ENCODE measurements around the gene BAZ1B. TPM values are rescaled to one million over a fixed set of nuclear protein-coding genes. Genes with fewer than 3 reads are reported as not detected.
"Not testable (repeated sequence)": the region's sequence is repeated elsewhere in the genome, so short reads cannot be mapped to it uniquely, and the experiment has no call there.

BAZ1B gene
- total RNA-seq, 1 donor from 2014 or later, result 57.8 TPM

GRCh38 chr7:73538510-73538909, 16.4 kb upstream of the BAZ1B start:
- DNase-seq (ENCODE audit: low spot score), result not testable (repeated sequence)

- no peak for DNase-seq (ENCODE audit: low spot score)
Measured at GRCh38 chr7:73537051-73537450, 15.0 kb upstream of the BAZ1B start.

- DNase-seq (ENCODE audit: low spot score), result peak; percentile 14
Measured at GRCh38 chr7:73536479-73536878, 14.4 kb upstream of the BAZ1B start.

- not testable (repeated sequence) for DNase-seq (ENCODE audit: low spot score)
Measured at GRCh38 chr7:73535918-73536317, 13.8 kb upstream of the BAZ1B start.

- DNase-seq (ENCODE audit: low spot score), result no peak
Measured at GRCh38 chr7:73533742-73534141, 11.6 kb upstream of the BAZ1B start.

- DNase-seq (ENCODE audit: low spot score), result no peak
Measured at GRCh38 chr7:73532224-73532623, 10.1 kb upstream of the BAZ1B start.

- no peak for DNase-seq (ENCODE audit: low spot score)
Measured at GRCh38 chr7:73530800-73531199, 8.7 kb upstream of the BAZ1B start.

GRCh38 chr7:73526896-73527821, 5.1 kb upstream of the BAZ1B start:
- DNase-seq (ENCODE audit: low spot score), result no peak

GRCh38 chr7:73526158-73526494, 4.0 kb upstream of the BAZ1B start:
- DNase-seq (ENCODE audit: low spot score), result not testable (repeated sequence)

GRCh38 chr7:73521636-73522104, 423 bp downstream of the BAZ1B start:
- DNase-seq (ENCODE audit: low spot score), result no peak

GRCh38 chr7:73520673-73521635, 1.1 kb downstream of the BAZ1B start:
- peak; percentile 23 for DNase-seq (ENCODE audit: low spot score)

GRCh38 chr7:73519867-73520672, 2.0 kb downstream of the BAZ1B start:
- no peak for DNase-seq (ENCODE audit: low spot score)

- no peak for DNase-seq (ENCODE audit: low spot score)
Measured at GRCh38 chr7:73518470-73518869, 3.6 kb downstream of the BAZ1B start.

- no peak for DNase-seq (ENCODE audit: low spot score)
Measured at GRCh38 chr7:73517241-73517995, 4.7 kb downstream of the BAZ1B start.

GRCh38 chr7:73515178-73515577, 6.9 kb downstream of the BAZ1B start:
- no peak for DNase-seq (ENCODE audit: low spot score)

- DNase-seq (ENCODE audit: low spot score), result no peak
Measured at GRCh38 chr7:73512018-73512780, 9.9 kb downstream of the BAZ1B start.

- no peak for DNase-seq (ENCODE audit: low spot score)
Measured at GRCh38 chr7:73509463-73509862, 12.6 kb downstream of the BAZ1B start.

GRCh38 chr7:73507556-73507955, 14.5 kb downstream of the BAZ1B start:
- no peak for DNase-seq (ENCODE audit: low spot score)

- DNase-seq (ENCODE audit: low spot score), result no peak
Measured at GRCh38 chr7:73504920-73505319, 17.2 kb downstream of the BAZ1B start.

GRCh38 chr7:73504017-73504416, 18.1 kb downstream of the BAZ1B start:
- no peak for DNase-seq (ENCODE audit: low spot score)

All from umbilical cord (tissue), 2 donors.